HG02884 (cell line): ENCODE measurements around the gene KLHDC8A.
"Not testable (repeated sequence)": the region's sequence is repeated elsewhere in the genome, so short reads cannot be mapped to it uniquely, and the experiment has no call there.

ENCODE experiments used
- ATAC-seq: cut with Tn5 transposase; IDR thresholded peaks from one replicate; pipeline ENCODE4 v1.9.1; 2021; ENCODE audit warnings: mild to moderate bottlenecking, moderate library complexity; ENCODE audit not compliant: unreplicated experiment

The KLHDC8A gene, protein sequence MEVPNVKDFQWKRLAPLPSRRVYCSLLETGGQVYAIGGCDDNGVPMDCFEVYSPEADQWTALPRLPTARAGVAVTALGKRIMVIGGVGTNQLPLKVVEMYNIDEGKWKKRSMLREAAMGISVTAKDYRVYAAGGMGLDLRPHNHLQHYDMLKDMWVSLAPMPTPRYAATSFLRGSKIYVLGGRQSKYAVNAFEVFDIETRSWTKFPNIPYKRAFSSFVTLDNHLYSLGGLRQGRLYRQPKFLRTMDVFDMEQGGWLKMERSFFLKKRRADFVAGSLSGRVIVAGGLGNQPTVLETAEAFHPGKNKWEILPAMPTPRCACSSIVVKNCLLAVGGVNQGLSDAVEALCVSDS

DNA sequence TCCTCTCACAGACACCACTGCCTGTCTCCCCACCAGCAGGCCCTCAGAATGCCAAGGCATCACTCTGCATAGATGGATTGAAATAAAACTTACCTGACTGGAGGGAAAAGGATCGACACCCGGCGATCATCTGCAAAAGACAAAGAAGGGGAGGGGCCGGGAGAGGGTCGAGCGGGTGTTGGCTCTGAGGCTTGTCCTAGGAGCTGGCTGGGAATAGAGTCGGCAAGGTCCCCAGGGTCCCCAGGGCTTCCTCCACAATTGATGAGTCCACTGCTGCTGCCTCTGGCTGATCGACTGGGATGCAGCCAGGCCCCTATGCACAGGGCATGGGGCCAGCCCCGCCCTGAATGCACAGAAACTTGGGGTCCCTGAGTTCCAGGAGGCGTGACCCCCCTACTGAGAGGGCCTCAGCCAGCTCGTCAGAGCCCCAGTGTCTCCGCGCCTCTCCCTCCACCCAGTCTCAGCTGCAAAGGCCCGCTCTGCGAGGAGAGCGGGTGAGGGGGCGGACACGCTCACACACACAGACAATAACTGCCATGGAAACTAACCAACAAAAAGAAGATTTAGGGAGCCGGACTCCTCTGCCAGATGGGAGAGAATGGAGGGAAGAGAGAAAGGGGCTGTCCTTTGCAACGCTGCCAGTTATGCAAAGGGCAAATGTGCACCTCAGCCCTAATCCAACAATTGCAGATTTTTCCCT is at the start of gene KLHDC8A:
Gene KLHDC8A (minus strand): TSS at position 483 of the 700 bp plus-strand sequence. CDS start 13,318 bp downstream, outside the sequence.
- ATAC-seq: no peak

- not testable (repeated sequence) for ATAC-seq
Measured at GRCh38 chr1:205406252-205406651, 49.5 kb upstream of the KLHDC8A start.

DNA sequence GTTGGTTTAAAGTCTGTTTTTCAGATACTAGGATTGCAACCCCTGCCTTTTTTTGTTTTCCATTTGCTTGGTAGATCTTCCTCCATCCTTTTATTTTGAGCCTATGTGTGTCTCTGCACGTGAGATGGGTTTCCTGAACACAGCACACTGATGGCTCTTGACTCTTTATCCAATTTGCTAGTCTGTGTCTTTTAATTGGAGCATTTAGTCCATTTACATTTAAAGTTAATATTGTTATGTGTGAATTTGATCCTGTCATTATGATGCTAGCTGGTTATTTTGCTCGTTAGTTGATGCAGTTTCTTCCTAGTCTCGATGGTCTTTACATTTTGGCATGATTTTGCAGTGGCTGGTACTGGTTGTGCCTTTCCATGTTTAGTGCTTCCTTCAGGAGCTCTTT is 47.8 kb upstream of the KLHDC8A start:
- not testable (repeated sequence) for ATAC-seq

- no peak for ATAC-seq
Measured at GRCh38 chr1:205398586-205398985, 41.9 kb upstream of the KLHDC8A start.

DNA sequence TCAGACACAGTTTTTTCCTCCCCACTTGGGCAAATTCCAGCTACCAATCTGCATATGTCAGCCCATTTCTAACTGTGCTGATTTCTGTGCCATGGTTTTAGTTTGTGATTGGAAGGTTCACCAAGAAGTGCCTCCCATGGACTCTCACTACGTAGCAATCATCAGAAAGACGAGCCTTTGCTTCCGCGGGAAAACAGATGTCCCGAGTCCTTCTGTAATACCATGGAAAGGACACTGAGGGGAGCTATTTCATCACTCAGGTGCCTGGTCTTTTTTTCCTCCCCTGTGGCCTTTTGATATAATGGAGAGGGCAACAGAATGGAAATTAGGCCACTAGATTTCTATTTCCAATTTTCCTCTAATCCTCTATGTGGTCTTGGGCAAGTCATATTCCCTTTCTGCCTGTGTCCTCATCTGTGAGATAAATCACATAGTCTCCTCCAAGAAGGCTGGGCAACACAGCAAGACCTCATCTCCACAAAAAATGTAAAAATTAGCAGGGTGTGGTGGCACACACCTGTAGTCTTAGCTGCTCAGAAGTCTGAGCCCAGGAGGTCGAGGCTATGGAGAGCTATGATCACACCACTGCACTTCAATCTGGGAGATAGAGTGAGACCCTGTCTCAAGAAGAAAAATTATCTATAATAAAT is 40.4 kb upstream of the KLHDC8A start:
- no peak for ATAC-seq

GRCh38 chr1:205395616-205396015 is 38.9 kb upstream of the KLHDC8A start:
- no peak for ATAC-seq

GRCh38 chr1:205392650-205393049 is 35.9 kb upstream of the KLHDC8A start:
- ATAC-seq: no peak

- no peak for ATAC-seq
Measured at GRCh38 chr1:205391386-205391785, 34.7 kb upstream of the KLHDC8A start.

- no peak for ATAC-seq
Measured at GRCh38 chr1:205387845-205388244, 31.1 kb upstream of the KLHDC8A start.

DNA sequence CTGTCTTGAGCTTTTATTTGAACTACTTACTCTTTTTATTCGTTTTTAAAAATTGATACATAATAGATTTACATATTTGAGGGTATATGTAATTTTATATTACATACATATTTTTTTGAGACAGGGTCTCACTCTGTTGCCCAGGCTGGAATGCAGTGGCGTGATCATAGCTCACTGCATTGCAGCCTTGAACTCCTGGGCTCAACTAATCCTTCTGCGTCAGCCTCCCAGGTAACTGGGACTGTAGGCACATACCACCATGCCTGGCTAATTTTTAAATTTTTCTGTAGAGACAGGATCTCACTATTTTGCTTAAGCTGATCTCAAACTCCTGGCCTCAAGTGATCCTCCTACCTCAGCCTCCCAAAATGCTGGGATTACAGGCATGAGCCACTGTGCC is 26.3 kb upstream of the KLHDC8A start:
- ATAC-seq: not testable (repeated sequence)

DNA sequence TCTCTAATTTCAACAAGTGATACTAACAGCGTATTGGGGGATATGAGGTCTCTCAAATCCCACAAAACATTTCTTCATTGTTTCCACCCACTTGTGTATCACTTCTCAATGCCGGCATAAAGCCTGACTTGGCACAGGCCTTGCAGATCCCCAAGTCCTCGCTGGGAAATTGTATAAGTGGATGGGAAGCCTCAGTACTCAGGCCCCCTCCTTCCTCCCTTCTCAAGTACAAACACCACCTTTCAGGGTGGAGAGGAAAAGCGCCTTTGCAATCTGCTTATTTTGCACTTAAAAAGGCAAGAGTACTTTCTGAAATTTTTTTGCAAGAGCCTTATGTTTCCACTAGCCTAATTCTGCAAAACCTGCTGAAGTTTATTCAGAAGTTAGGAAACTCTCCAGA is 25.8 kb upstream of the KLHDC8A start:
- ATAC-seq: no peak

DNA sequence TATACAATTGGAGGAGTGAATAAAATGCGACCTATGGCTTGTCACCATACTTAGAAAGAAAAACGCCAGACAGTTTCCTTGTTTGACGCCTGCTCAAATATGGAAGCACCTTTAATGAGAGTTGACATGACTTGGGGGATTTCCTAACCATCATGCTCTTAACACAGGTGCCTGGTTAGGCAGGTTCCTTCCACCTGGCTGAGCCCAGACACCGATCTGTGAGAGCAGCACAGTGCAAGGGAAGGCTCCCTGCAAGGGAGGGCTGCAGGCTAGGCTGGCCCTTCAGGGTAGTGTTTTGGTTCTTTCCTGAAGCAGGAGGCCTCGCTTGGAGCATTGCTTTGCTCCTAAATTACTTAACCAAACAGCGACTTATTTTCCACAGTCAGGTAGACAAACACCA is 24.6 kb upstream of the KLHDC8A start:
- ATAC-seq: no peak

- ATAC-seq: no peak
Measured at GRCh38 chr1:205380882-205381281, 24.2 kb upstream of the KLHDC8A start.

DNA sequence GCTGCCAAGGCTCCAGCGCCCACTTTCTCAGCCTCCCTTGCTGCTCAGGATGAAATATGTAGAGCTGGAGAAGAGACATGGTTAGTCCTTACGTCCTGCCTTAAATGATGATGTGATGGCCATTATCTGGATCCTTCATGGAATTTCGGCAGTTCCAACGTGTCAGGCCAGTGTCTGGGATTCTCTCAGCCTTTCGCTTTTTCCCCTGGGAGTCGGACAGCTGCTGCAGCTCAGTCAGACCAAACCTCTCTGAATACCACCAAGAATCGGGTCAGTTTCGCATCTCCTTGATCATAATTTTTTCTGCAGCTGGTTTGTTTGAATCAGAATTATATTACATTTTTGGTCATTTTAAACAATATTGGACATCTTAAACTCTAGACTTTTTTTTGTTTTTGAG is 22.3 kb upstream of the KLHDC8A start:
- no peak for ATAC-seq

DNA sequence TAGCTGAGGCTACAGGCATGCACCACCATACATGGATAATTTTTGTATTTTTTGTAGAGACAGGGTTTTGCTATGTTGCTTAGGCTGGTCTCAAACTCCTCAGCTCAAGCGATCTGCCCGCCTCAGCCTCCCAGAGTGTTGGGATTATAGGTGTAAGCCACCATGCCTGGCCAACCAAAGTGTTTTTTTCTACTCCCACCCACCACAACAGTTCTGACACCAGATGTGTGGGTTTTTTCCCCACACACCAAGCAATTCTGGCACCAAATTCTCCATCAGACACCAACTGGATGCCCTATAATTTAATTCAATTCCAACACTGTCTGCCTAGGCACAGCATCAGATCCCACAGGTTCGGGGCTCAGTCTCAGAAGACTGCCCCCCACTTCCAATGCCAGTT is 20.6 kb upstream of the KLHDC8A start:
- no peak for ATAC-seq

DNA sequence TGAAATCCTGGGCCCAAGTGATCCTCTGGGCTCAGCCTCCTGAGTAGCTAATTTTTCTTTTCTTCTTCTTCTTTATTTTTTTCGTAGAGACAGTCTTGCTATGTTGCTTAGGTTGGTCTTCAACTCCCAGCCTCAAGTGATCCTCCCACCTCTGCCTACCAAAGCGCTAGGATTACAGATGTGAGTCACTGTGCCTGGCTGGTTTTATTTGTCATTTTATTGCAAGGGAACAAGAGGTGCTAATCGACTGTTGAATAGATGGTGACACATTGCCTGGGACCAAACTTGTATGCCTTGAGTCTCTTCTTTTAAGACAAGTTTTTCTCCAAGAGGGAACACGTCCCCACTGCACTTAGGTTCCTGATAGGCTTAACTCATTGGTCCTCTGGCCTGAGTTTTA is 20.0 kb upstream of the KLHDC8A start:
- ATAC-seq: no peak

DNA sequence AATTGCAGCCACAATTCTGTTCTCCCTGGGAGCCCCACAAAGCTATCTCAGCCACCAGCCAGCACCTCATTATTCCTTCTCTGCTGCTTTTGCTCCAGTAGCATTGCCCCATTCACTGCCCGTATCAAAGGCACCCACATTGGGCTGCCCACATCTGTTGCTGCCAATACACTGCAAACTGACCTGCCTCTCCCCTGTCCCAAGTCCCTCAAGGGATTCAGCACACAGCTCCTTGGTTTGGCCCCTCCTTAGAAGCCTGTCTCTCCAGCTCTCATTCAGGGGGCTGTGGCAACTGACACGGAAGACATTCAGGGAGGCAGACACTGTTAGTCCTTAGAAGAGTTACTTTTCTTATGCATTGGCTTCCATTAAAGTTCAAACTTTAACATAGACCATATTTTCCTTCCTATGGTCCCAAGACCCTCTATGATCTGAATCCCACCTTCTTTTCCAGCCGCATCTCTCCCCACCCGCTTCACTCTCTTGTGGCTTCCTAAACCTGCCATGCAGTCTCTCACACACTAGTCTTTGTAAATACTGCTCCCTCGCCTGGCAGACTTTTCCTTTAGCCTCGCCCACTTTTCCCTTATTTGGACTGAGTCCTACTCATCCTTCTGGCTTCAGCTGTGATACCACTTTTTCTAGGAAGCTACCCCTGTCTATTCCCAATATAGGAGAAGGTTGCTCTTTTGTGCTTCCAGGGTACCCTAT is 19.3 kb upstream of the KLHDC8A start:
- ATAC-seq: no peak

DNA sequence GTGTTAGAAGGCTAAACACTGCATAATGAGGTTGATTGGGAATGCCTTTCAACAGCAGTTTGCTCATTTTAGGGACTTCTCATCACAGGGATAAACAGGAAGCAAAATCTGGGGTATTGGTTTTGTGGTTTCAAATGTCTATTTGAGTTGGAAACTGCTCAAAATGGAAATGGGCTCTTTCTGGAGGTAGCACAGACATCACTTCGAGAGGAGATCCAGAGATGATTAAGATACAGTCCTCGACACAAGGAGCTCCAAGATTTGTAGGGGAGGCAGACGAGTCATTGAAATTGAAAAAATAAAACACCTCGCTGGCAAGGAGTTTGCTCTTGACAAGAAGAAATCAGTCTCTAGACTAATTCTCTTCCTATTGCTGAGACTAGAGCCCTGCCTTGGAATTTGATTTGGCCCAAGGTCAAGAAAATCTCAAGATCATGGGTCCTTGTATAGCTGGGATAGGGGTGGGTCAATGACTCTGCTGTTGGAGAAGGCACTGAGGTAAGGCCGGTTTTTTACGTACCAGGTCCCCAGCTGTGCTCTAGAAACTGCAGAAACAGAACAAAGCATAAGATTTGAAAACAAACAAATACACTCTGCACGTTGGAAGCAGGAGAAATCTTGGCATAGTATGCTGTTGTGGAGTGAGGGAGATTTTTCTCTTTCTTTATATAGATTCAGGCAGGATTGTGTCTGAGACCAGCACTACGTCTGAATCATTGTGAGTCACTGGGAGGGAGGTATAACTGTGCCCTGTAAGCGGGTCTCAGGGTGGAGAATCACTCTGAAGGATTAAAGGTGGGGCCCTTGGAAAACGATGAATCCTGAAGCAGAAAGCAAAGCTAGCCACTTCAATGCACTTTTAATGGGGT is 17.7 kb upstream of the KLHDC8A start:
- ATAC-seq: no peak

- no peak for ATAC-seq
Measured at GRCh38 chr1:205373798-205374175, 17.1 kb upstream of the KLHDC8A start.

- no peak for ATAC-seq
Measured at GRCh38 chr1:205373022-205373797, 16.5 kb upstream of the KLHDC8A start.
